ENCODE results near the gene NWD2.

DNA sequence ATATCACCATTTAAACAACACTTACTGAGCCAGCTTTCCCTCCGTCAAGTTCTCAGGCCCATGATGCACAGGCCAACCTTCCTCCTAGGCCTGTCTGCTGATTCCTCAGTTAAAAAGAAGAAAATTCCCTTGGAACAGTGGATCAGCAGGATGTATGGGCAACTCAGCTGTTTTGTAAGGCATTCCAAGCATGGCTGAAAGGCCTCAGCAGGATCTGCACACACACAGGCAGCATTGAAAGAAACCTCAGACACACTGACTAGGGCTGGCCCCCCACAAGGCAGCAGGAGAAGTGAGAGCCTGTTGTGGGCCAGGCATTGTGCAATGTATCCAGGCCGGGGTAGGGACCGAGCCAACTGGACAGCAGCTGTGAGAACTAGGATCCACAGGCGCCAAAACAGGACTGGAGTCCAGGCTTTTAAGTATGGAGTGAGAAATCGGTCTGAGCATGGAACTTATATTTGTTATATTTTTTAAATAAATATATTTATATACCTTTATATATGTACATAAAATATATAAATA is 171.4 kb downstream of the NWD2 start:
- TF ChIP-seq, protein P1, sequence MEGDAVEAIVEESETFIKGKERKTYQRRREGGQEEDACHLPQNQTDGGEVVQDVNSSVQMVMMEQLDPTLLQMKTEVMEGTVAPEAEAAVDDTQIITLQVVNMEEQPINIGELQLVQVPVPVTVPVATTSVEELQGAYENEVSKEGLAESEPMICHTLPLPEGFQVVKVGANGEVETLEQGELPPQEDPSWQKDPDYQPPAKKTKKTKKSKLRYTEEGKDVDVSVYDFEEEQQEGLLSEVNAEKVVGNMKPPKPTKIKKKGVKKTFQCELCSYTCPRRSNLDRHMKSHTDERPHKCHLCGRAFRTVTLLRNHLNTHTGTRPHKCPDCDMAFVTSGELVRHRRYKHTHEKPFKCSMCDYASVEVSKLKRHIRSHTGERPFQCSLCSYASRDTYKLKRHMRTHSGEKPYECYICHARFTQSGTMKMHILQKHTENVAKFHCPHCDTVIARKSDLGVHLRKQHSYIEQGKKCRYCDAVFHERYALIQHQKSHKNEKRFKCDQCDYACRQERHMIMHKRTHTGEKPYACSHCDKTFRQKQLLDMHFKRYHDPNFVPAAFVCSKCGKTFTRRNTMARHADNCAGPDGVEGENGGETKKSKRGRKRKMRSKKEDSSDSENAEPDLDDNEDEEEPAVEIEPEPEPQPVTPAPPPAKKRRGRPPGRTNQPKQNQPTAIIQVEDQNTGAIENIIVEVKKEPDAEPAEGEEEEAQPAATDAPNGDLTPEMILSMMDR (IDR thresholded peaks at IDR 0.05): no peak
- TF ChIP-seq POLR2A (IDR thresholded peaks at IDR 0.05): no peak

Measured in testis (tissue), 2 donors.